GM23248 (cell line): Measurements from ENCODE around the gene PSMA4.

Source experiments
- EZH2 ChIP-seq: fragments of 200-600 bp; sonication (generic); IDR thresholded peaks from 2 replicates; pipeline ENCODE4 v1.6.1; 2018; ENCODE audit warnings: antibody characterized with exemption, mild to moderate bottlenecking; ENCODE audit not compliant: insufficient read depth, poor library complexity, severe bottlenecking
- EZH2phosphoT487 ChIP-seq: fragments of 200-600 bp; sonication (generic); IDR thresholded peaks from 2 replicates; pipeline ENCODE4 v1.6.1; 2018; ENCODE audit warnings: antibody characterized with exemption, moderate library complexity, mild to moderate bottlenecking, low read depth; ENCODE audit not compliant: insufficient read depth

GRCh38 chr15:78550815-78551214, 10.6 kb downstream of the PSMA4 start:
- TF ChIP-seq EZH2 (no peak), EZH2phosphoT487 (no peak)
